ENCODE results near the gene GM2A. TPM values are rescaled to one million over a fixed set of nuclear protein-coding genes. Genes with fewer than 3 reads are reported as not detected.

The GM2A gene
- polyA plus RNA-seq, 1 of the 3 experiments (the other 2 are of a cell fraction) = 8.0 TPM

DNA sequence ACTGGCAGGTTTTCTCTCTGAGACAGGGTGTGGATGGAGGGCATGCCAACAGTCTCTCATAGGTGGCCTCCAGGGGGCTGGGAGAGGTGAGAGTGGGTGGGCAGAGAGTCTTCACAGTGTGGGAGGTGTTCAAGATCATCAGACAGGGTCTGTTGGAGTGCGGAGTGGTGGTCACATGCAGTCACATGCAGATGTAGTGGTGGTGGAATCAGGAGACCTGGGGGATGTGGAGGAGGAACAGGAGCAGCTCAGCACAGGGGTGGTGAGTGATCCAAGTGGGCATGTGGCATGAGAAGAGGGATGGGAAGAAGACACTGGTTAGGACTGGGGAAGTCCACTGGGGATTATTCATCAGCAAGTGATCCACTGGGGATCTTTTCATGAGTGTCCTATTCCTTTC lies 5.8 kb downstream of the GM2A start:
- H3K9me3 ChIP-seq = no peaks in the 10 kb centered on the region
- no peak for DNase-seq
- H4K20me1 ChIP-seq (ENCODE audit: insufficient read depth) = no peaks in the 10 kb centered on the region
- POLR2A ChIA-PET = no interaction called here
- H3F3A ChIP-seq (replicated peaks; ENCODE audit: insufficient read depth) = no peaks in the 10 kb centered on the region
- H3K27ac ChIP-seq (ENCODE audit: low read depth in 2 of 2, low read length in 1 of 2) = no peak overlapping the region
- TF ChIP-seq CHD2 (IDR thresholded peaks at IDR 0.05; ENCODE audit: low read length, partially characterized antibody) (no peak), EZH2phosphoT487 (IDR thresholded peaks at IDR 0.05; ENCODE audit: borderline replicate concordance, low read depth) (no peak), TCF12 (IDR thresholded peaks at IDR 0.05) (no peak), TEAD4 (IDR thresholded peaks at IDR 0.05; ENCODE audit: borderline replicate concordance, insufficient read depth) (no peak), GATA2 (CRISPR knock-in tag; IDR thresholded peaks at IDR 0.05) (no peak), ELF1 (IDR thresholded peaks at IDR 0.05) (no peak), NRF1 (IDR thresholded peaks at IDR 0.05; ENCODE audit: low read depth, low read length) (no peak), RXRA (IDR thresholded peaks at IDR 0.05; ENCODE audit: borderline replicate concordance, low read depth) (no peak), JUND (IDR thresholded peaks at IDR 0.05) (no peak), RFX5 (IDR thresholded peaks at IDR 0.05; ENCODE audit: low read length) (no peak), RAD21 (IDR thresholded peaks at IDR 0.05; ENCODE audit: low read length) (no peak), SIN3A (IDR thresholded peaks at IDR 0.05; ENCODE audit: borderline replicate concordance, low read depth, low read length) (no peak), TAF1 (IDR thresholded peaks at IDR 0.05; ENCODE audit: borderline replicate concordance, low read depth, low read length) (no peak), MEF2A (IDR thresholded peaks at IDR 0.05; ENCODE audit: borderline replicate concordance, low read depth) (no peak)
- TF ChIP-seq, protein P1, sequence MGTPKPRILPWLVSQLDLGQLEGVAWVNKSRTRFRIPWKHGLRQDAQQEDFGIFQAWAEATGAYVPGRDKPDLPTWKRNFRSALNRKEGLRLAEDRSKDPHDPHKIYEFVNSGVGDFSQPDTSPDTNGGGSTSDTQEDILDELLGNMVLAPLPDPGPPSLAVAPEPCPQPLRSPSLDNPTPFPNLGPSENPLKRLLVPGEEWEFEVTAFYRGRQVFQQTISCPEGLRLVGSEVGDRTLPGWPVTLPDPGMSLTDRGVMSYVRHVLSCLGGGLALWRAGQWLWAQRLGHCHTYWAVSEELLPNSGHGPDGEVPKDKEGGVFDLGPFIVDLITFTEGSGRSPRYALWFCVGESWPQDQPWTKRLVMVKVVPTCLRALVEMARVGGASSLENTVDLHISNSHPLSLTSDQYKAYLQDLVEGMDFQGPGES (IDR thresholded peaks at IDR 0.05; ENCODE audit: low read depth, low read length) = no peak
- TF ChIP-seq, protein P2, sequence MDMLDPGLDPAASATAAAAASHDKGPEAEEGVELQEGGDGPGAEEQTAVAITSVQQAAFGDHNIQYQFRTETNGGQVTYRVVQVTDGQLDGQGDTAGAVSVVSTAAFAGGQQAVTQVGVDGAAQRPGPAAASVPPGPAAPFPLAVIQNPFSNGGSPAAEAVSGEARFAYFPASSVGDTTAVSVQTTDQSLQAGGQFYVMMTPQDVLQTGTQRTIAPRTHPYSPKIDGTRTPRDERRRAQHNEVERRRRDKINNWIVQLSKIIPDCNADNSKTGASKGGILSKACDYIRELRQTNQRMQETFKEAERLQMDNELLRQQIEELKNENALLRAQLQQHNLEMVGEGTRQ (IDR thresholded peaks at IDR 0.05; ENCODE audit: borderline replicate concordance, low read depth, low read length) = no peak
- TF ChIP-seq, protein P3, sequence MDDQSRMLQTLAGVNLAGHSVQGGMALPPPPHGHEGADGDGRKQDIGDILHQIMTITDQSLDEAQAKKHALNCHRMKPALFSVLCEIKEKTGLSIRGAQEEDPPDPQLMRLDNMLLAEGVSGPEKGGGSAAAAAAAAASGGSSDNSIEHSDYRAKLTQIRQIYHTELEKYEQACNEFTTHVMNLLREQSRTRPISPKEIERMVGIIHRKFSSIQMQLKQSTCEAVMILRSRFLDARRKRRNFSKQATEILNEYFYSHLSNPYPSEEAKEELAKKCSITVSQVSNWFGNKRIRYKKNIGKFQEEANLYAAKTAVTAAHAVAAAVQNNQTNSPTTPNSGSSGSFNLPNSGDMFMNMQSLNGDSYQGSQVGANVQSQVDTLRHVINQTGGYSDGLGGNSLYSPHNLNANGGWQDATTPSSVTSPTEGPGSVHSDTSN (IDR thresholded peaks at IDR 0.05) = no peak
- TF ChIP-seq, protein P4, sequence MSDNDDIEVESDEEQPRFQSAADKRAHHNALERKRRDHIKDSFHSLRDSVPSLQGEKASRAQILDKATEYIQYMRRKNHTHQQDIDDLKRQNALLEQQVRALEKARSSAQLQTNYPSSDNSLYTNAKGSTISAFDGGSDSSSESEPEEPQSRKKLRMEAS (IDR thresholded peaks at IDR 0.05; ENCODE audit: low read depth) = no peak
- no peaks in the 10 kb centered on the region for H3K27me3 ChIP-seq (ENCODE audit: insufficient read depth)
- H3K4me3 ChIP-seq (ENCODE audit: low read depth in 2 of 2, low read length in 1 of 2) = no peak overlapping the region
- H3K4me2 ChIP-seq = no peak overlapping the region
- H3K4me1 ChIP-seq (ENCODE audit: control insufficient read depth in 1 of 2, insufficient read depth in 2 of 2, low read depth in 1 of 2, low read length in 1 of 2) = peaks cover 0 to 2% of the 10 kb centered on the region in 2 experiments; a peak in 1 of 4 replicates
- no peak overlapping the region for H2AFZ ChIP-seq (ENCODE audit: low read depth)
- no peak overlapping the region for H3K9ac ChIP-seq
- no peaks in the 10 kb centered on the region for H3K79me2 ChIP-seq (ENCODE audit: insufficient read depth)
- H3K9me2 ChIP-seq = no peaks in the 10 kb centered on the region
- CTCF ChIA-PET = interaction anchor here (0.8 to 1.6 kb wide), 2 partner anchors 22 to 57 kb away, joined by 3 to 4 read pairs; no protein-coding TSS in a partner anchor
- WGBS (ENCODE audit: low lambda C conversion rate) = 16% methylated on average over 1 of the region's 1 CpG
- H3K36me3 ChIP-seq (replicated peaks in 1 of 2; ENCODE audit: control insufficient read depth in 1 of 2, insufficient read depth in 2 of 2, low read length in 1 of 2) = no peaks in the 10 kb centered on the region

All from SK-N-SH (cell line).